Measurements from ENCODE around the gene LZTS3. TPM values are rescaled to one million over a fixed set of nuclear protein-coding genes. Genes with fewer than 3 reads are reported as not detected.

LZTS3 gene
- total RNA-seq, 1 donor from 2014 or later, result 14.9 TPM

DNA sequence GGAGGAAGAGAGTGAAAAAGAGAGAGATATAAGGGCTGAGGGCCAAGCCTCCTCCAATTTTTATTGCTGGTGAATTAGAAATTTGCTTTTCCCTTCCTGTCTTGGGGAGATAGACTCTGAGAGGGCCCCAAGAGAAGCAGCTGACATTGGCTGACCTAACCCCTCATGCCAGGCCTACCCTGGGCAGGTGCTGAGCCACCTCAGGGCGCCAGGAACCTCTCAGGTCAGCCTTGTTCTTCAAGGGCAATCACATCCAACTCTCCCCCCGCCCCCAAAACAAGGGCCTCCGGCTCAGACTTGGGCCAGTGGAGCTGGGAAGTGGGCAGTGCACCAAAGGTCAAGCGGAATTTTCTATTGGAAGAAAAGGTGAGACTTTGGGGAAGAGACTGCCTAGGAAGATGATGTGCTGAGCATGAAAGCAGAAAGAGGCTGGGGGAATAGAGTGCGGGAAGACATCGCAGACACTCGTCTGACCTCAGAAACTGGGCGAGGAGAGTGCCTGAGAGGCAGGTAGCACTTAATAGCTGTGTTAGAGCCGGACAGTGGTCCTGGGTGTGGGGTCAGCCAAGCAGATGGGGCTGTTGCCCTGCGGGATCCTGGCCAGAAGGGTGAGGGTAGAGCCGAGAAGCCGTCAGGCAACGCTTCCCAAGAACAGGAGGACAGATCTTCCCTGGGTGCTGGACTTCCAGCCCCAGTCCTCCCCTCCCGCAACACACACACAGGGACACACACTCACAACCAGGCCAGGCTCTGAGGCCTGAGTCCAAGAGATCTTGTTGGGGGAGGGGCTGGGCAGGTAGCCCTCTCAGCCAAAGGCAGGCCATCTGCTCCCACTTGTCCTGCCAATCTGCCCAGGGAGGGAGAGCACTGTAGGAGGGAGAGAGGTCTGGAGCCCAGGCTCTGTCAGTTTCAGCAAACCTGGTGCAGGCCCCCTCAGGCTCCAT is 10.0 kb downstream of the LZTS3 start:
- Histone ChIP-seq H3K27me3 (no peaks in the 10 kb centered on the region), H3K4me3 (no peak overlapping the region), H3K27ac (no peak overlapping the region), H3K36me3 (no peaks in the 10 kb centered on the region), H3K9me3 (no peaks in the 10 kb centered on the region), H3K4me1 (peaks cover 5 to 6% of the 10 kb centered on the region in 2 donors)
- DNase-seq (ENCODE audit: low spot score in 2 of 2), result no peak
- TF ChIP-seq, protein P1, sequence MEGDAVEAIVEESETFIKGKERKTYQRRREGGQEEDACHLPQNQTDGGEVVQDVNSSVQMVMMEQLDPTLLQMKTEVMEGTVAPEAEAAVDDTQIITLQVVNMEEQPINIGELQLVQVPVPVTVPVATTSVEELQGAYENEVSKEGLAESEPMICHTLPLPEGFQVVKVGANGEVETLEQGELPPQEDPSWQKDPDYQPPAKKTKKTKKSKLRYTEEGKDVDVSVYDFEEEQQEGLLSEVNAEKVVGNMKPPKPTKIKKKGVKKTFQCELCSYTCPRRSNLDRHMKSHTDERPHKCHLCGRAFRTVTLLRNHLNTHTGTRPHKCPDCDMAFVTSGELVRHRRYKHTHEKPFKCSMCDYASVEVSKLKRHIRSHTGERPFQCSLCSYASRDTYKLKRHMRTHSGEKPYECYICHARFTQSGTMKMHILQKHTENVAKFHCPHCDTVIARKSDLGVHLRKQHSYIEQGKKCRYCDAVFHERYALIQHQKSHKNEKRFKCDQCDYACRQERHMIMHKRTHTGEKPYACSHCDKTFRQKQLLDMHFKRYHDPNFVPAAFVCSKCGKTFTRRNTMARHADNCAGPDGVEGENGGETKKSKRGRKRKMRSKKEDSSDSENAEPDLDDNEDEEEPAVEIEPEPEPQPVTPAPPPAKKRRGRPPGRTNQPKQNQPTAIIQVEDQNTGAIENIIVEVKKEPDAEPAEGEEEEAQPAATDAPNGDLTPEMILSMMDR (IDR thresholded peaks at IDR 0.05), result no peak
- intact Hi-C loops (cut with DNase I), result no loop called here

DNA sequence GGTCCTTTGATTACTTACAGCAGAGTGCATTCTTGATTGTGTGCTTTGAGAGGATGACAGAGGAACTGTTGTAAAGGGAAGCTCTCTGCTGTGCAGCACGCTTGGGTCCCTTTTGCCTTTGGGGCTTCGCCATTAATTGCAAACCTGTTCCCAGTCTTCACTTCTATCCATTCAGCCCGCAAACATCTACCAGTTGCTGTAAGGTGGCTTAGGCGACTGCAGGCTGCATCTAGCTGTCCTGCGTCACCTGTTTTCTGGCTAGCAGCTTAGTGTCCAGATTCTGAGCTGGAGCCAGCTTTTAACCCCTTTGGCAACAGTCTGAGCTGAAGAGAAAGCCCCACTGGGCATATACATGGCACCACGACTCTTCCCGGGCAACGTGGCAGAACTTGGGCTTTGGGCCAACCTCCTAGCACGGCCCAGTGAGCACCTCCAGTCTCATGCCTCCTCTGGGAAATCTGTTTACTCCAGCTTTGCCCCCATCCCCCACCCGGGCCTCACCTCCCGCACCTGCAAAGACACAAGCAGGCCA is 11.2 kb downstream of the LZTS3 start:
- TF ChIP-seq, protein P1 (IDR thresholded peaks at IDR 0.05), result no peak

DNA sequence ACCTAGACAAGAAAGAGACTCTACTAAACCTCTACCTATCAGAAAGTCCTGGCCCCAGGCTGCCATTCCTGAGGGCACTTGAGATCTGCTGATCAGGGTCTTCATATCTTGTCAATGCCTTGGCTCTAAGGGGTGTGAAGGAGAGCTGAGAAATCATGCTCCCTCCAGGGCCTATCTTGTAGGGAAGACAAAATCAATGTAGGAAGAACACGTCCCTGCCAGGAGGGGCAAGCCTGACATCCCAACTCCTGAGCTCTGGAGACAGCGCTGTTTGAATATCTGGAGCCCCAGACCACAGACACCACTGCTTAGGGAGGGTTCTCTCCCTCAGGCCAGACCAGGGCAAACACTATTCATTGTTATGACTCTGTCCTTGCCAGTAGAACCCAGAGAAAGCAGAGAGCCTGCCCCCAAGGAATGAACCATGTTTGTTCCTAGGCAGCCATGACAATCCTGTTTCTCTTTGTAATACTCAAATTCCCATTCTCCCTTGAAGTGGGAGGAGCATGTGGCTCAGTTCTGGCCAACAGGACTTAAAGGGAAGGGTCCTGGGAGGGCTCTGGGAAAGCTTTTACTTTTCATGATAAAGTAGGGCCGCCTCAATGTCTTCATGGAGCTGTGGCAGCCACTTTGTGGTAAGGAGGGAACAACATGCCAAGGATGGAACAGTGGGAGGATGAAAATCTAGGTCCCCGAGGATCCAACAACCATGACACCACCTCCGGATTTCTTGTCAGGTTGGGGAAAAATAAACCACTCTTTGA is 11.9 kb downstream of the LZTS3 start:
- no peak overlapping the region for H3K27ac ChIP-seq
- H3K4me1 ChIP-seq, result peaks cover 12 to 24% of the 10 kb centered on the region in 2 donors
- no peaks in the 10 kb centered on the region for H3K27me3 ChIP-seq
- DNase-seq (ENCODE audit: low spot score in 2 of 2), result no peak
- H3K36me3 ChIP-seq, result no peaks in the 10 kb centered on the region
- intact Hi-C loops (cut with DNase I), result no loop called here
- H3K9me3 ChIP-seq, result no peaks in the 10 kb centered on the region
- H3K4me3 ChIP-seq, result no peak overlapping the region
- TF ChIP-seq, protein P1 (IDR thresholded peaks at IDR 0.05), result no peak

More for the DNA sequence above, 11.2 kb downstream of the LZTS3 start:
- H3K27ac ChIP-seq, result no peak overlapping the region
- intact Hi-C loops (cut with DNase I), result no loop called here
- H3K9me3 ChIP-seq, result no peaks in the 10 kb centered on the region
- H3K4me1 ChIP-seq, result peaks cover 12 to 18% of the 10 kb centered on the region in 2 donors
- H3K4me3 ChIP-seq, result no peak overlapping the region
- DNase-seq (ENCODE audit: low spot score in 2 of 2), result no peak
- H3K27me3 ChIP-seq, result no peaks in the 10 kb centered on the region
- H3K36me3 ChIP-seq, result no peaks in the 10 kb centered on the region

DNA sequence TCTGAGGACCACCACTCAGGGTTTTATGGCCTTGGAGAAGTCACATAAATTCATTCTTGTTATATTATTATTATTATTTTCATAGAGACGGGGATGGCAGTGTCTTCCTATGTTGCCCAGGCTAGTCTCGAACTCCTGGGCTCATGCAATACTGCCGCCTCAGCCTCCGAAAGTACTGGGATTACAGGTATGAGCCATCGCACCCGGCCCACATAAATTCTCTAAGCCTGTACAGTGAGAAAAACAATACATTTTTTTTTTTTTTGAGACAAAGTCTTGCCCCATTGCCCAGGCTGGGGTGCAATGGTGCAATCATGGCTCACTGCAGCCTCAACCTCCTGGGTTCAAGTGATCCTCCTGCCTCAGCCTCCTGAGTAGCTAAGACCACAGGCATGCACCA is 12.9 kb downstream of the LZTS3 start:
- Histone ChIP-seq H3K4me3 (peak overlapping the region in 1 of 2 donors; percentile 94), H3K27me3 (no peaks in the 10 kb centered on the region), H3K9me3 (no peaks in the 10 kb centered on the region), H3K36me3 (no peaks in the 10 kb centered on the region), H3K4me1 (peaks cover 12 to 27% of the 10 kb centered on the region in 2 donors), H3K27ac (no peak overlapping the region)
- TF ChIP-seq, protein P1 (IDR thresholded peaks at IDR 0.05), result no peak
- intact Hi-C loops (cut with DNase I), result no loop called here
- no peak for DNase-seq (ENCODE audit: low spot score in 2 of 2)

DNA sequence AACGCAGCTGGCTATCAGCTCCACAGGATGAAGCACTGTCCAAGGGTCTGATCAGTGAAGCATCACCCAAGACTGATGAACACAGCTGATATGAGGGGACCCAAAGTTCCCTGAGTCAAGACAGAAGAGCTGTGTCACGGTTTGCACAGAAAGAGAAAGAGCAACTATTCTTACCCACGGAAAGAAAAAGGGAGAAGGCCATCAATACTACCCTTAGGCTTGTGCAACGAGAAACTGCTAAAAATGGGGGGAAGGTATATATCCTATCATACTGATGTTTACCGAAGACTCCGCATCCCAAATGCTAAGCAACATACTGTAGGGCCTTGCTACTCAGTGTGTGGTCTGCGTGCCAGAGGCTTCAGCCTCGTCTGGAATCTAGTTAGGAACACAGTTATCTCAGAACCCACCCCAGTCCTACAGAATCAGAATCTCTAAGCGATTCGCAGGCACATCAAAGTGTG is 14.3 kb downstream of the LZTS3 start:
- peak overlapping the region; percentile 81 to 89 for H3K27ac ChIP-seq
- H3K4me3 ChIP-seq, result peak overlapping the region; percentile 86 to 94
- H3K4me1 ChIP-seq, result peaks cover 12 to 27% of the 10 kb centered on the region in 2 donors
- TF ChIP-seq, protein P1 (IDR thresholded peaks at IDR 0.05), result no peak
- intact Hi-C loops (cut with DNase I), result loop anchor here (1.0 kb wide), 2 partner anchors 14 to 45 kb away; partner anchors contain the start of genes DDRGK1 and LZTS3
- H3K36me3 ChIP-seq, result peaks cover 0 to 8% of the 10 kb centered on the region in 2 donors
- H3K9me3 ChIP-seq, result no peaks in the 10 kb centered on the region
- no peaks in the 10 kb centered on the region for H3K27me3 ChIP-seq
- DNase-seq (ENCODE audit: low spot score in 2 of 2), result no peak

Measured in ascending aorta (tissue), 2 donors.